Neural cell (in vitro differentiated cells): ENCODE measurements around the gene C10orf90. TPM values are rescaled to one million over a fixed set of nuclear protein-coding genes. Genes with fewer than 3 reads are reported as not detected.

Experiments used
- H2AFZ ChIP-seq: fragments of 200-600, 300-800 bp; sonication (generic), shearing (Covaris generic); 2 replicates; pipeline ENCODE4 v1.6.0; 2014; ENCODE audit warnings: low read depth, mild to moderate bottlenecking, antibody characterized with exemption, low read length, moderate library complexity
- H3F3A ChIP-seq: fragments of 200-600 bp; shearing (Covaris generic); 2 replicates; pipeline ENCODE4 v1.6.1; 2016; ENCODE audit warnings: mild to moderate bottlenecking, moderate library complexity, mixed read lengths, antibody characterized with exemption, low read length; ENCODE audit not compliant: insufficient read depth, poor library complexity, severe bottlenecking
- H3K27ac ChIP-seq: fragments of 200-600, 300-800 bp; sonication (generic), shearing (Covaris generic); 2 replicates; pipeline ENCODE4 v1.5.1; 2014; ENCODE audit warnings: mild to moderate bottlenecking, low read length, moderate library complexity
- H3K27me3 ChIP-seq: fragments of 300-800, 200-600 bp; sonication (generic), shearing (Covaris generic); 2 replicates; pipeline ENCODE4 v1.6.0; 2014; ENCODE audit warnings: mild to moderate bottlenecking, low read depth, low read length, moderate library complexity; ENCODE audit not compliant: insufficient read depth
- H3K36me3 ChIP-seq: fragments of 300-800, 200-600 bp; sonication (generic), shearing (Covaris generic); 2 replicates; pipeline ENCODE4 v1.5.1; 2014; ENCODE audit warnings: mild to moderate bottlenecking, antibody characterized with exemption, low read length, moderate library complexity; ENCODE audit not compliant: insufficient read depth
- H3K4me2 ChIP-seq: fragments of 300-800, 200-600 bp; sonication (generic), shearing (Covaris generic); 2 replicates; pipeline ENCODE4 v1.6.0; 2014; ENCODE audit warnings: mild to moderate bottlenecking, low read length
- H3K4me3 ChIP-seq: fragments of 300-800, 200-600 bp; sonication (generic), shearing (Covaris generic); 2 replicates; pipeline ENCODE4 v1.5.1; 2014; ENCODE audit warnings: mild to moderate bottlenecking, low read length, moderate library complexity
- H3K79me2 ChIP-seq: fragments of 200-600 bp; shearing (Covaris generic); replicated peaks from 2 replicates; pipeline ENCODE4 v1.6.0; 2014; ENCODE audit warnings: mild to moderate bottlenecking, low read length, moderate library complexity; ENCODE audit not compliant: insufficient read depth
- H3K9ac ChIP-seq: fragments of 300-800, 200-600 bp; sonication (generic), shearing (Covaris generic); 2 replicates; pipeline ENCODE4 v1.6.1; 2016; ENCODE audit warnings: mild to moderate bottlenecking, low read length, mixed read lengths
- H3K9me2 ChIP-seq: fragments of 200-600 bp; shearing (Covaris generic); 2 replicates; pipeline ENCODE4 v1.6.1; 2016; ENCODE audit warnings: mild to moderate bottlenecking, low read length, mixed read lengths; ENCODE audit not compliant: insufficient read depth
- H3K9me3 ChIP-seq: fragments of 200-600, 300-800 bp; sonication (generic), shearing (Covaris generic); 2 replicates; pipeline ENCODE4 v1.6.1; 2016; ENCODE audit warnings: mild to moderate bottlenecking, mixed run types, low read length, moderate library complexity, mixed read lengths
- H4K20me1 ChIP-seq: fragments of 200-600 bp; shearing (Covaris generic); 2 replicates; pipeline ENCODE4 v1.6.1; 2016; ENCODE audit warnings: mild to moderate bottlenecking, mixed run types; ENCODE audit not compliant: insufficient read depth
- CTCF ChIP-seq: fragments of 450-650 bp; IDR thresholded peaks from 2 replicates; pipeline ENCODE4 v1.5.1; 2014; ENCODE audit warnings: antibody characterized with exemption, mild to moderate bottlenecking, moderate library complexity; ENCODE audit not compliant: poor library complexity, severe bottlenecking
- EP300 ChIP-seq: fragments of 450-650 bp; conservative IDR thresholded peaks from 2 replicates; pipeline ENCODE4 v1.6.1; 2014; ENCODE audit warnings: antibody characterized with exemption, mild to moderate bottlenecking, moderate library complexity; ENCODE audit not compliant: poor library complexity, severe bottlenecking
- EZH2 ChIP-seq: fragments of 200-600, 300-800 bp; shearing (Covaris generic), sonication (generic); IDR thresholded peaks from 2 replicates; pipeline ENCODE4 v1.6.1; 2014; ENCODE audit warnings: antibody characterized with exemption, low read length, borderline replicate concordance, mild to moderate bottlenecking; ENCODE audit not compliant: insufficient read depth, poor library complexity, severe bottlenecking
- MXI1 ChIP-seq: fragments of 450-650 bp; conservative IDR thresholded peaks from 2 replicates; pipeline ENCODE4 v1.6.1; 2014; ENCODE audit warnings: antibody characterized with exemption, mild to moderate bottlenecking; ENCODE audit not compliant: poor library complexity, severe bottlenecking
- POLR2AphosphoS5 ChIP-seq: IDR thresholded peaks from 2 replicates; pipeline ENCODE4 v1.6.1; 2012
- RAD21 ChIP-seq: fragments of 450-650 bp; conservative IDR thresholded peaks from 2 replicates; pipeline ENCODE4 v1.6.1; 2014; ENCODE audit warnings: antibody characterized with exemption, mild to moderate bottlenecking, moderate library complexity
- REST ChIP-seq: IDR thresholded peaks from 2 replicates; pipeline ENCODE4 v1.6.1; 2012; ENCODE audit warnings: borderline replicate concordance
- SMC3 ChIP-seq: fragments of 450-650 bp; conservative IDR thresholded peaks from 2 replicates; pipeline ENCODE4 v1.6.1; 2014; ENCODE audit warnings: antibody characterized with exemption, mild to moderate bottlenecking, moderate library complexity; ENCODE audit not compliant: poor library complexity
- TAF1 ChIP-seq: IDR thresholded peaks from 2 replicates; pipeline ENCODE4 v1.6.1; 2012; ENCODE audit warnings: low read depth
- polyA plus RNA-seq: library from polyadenylated mRNA; depleted of rRNA; stranded (reverse); fragments of >200 nt; gene quantifications from 2 replicates; pipeline ENCODE4 v1.2.3, GENCODE V29; 2014

Gene C10orf90
- polyA plus RNA-seq, 1 donor from 2014 or later = not detected

- no peaks in the 10 kb centered on the region for H3K27me3 ChIP-seq
- H3K9me2 ChIP-seq = no peaks in the 10 kb centered on the region
- TF ChIP-seq SMC3 (no peak), POLR2AphosphoS5 (no peak), TAF1 (no peak), EZH2 (no peak), EP300 (no peak), RAD21 (no peak), REST (no peak), MXI1 (no peak), CTCF (no peak)
- H3K9me3 ChIP-seq = no peaks in the 10 kb centered on the region
- no peak overlapping the region for H2AFZ ChIP-seq
- no peak overlapping the region for H3K27ac ChIP-seq
- H3K4me2 ChIP-seq = no peak overlapping the region
- no peak overlapping the region for H3K4me3 ChIP-seq
- H3K36me3 ChIP-seq = no peaks in the 10 kb centered on the region
- H3K79me2 ChIP-seq = no peaks in the 10 kb centered on the region
- H3F3A ChIP-seq = no peaks in the 10 kb centered on the region
- H3K9ac ChIP-seq = no peak overlapping the region
- no peaks in the 10 kb centered on the region for H4K20me1 ChIP-seq
These were observed 161.9 kb downstream of the C10orf90 start for GRCh38 chr10:126508535-126509040.

GRCh38 chr10:126504761-126505112 lies 165.8 kb downstream of the C10orf90 start:
- no peak overlapping the region for H3K4me3 ChIP-seq
- H3K9me3 ChIP-seq = no peaks in the 10 kb centered on the region
- no peaks in the 10 kb centered on the region for H3K79me2 ChIP-seq
- H3K4me2 ChIP-seq = no peak overlapping the region
- H3K9me2 ChIP-seq = no peaks in the 10 kb centered on the region
- no peaks in the 10 kb centered on the region for H4K20me1 ChIP-seq
- no peak overlapping the region for H2AFZ ChIP-seq
- H3K27me3 ChIP-seq = no peaks in the 10 kb centered on the region
- no peaks in the 10 kb centered on the region for H3K36me3 ChIP-seq
- no peak for TF ChIP-seq SMC3
- no peak for TF ChIP-seq REST
- H3F3A ChIP-seq = peaks cover 5% of the 10 kb centered on the region
- no peak overlapping the region for H3K27ac ChIP-seq
- H3K9ac ChIP-seq = no peak overlapping the region
